Activated CD4-positive, alpha-beta T cell treated with anti-CD3 and anti-CD28 coated beads, Interleukin-2, amount 50 U/mL, for 4 hours (primary cell): ENCODE measurements around the gene ANGPT4.
A peak's percentile ranks its signal among the peaks of the same experiment; 100 is the strongest.

Experiments used
- DNase-seq, 2 experiments: peaks; one replicate each; pipeline ENCODE4 v3.0.0-alpha.2; 2020

Gene ANGPT4, protein sequence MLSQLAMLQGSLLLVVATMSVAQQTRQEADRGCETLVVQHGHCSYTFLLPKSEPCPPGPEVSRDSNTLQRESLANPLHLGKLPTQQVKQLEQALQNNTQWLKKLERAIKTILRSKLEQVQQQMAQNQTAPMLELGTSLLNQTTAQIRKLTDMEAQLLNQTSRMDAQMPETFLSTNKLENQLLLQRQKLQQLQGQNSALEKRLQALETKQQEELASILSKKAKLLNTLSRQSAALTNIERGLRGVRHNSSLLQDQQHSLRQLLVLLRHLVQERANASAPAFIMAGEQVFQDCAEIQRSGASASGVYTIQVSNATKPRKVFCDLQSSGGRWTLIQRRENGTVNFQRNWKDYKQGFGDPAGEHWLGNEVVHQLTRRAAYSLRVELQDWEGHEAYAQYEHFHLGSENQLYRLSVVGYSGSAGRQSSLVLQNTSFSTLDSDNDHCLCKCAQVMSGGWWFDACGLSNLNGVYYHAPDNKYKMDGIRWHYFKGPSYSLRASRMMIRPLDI

DNA sequence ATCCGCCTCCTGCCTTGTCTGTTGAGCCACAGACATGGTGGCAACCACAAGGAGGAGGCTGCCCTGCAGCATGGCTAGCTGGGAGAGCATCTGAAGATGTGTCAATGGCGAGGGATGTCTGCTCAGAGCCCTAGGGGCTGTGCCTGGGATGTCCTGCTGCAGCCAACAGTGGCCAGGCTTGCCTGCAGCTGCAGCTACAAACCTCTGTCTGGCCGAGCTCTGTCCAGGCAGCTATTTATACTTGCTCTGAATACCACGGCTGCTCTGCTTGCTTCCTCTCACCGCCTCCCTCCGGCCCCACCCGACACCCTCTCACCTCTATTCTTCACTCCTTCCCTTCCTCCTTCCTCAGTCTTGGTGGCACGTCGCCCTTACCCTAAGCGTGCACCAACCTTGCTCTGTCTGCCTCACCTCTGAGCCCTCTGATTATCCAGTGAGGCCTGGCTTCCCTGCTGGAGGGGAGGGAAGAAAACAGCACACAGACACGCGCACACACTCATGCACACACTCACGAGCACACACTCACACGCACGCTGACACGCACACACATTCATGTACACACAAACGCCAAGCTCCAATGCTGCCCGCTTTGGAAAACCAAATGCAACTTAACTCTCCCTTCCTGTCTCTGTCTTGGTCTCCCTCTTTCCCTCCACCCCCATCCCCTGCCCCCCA is at the start of gene ANGPT4:
ANGPT4 (minus strand) TSS at position 210 of the 675 bp plus-strand sequence; CDS start at position 90, 120 bp downstream.
- no peak for DNase-seq

GRCh38 chr20:963795-964194 is 47.7 kb upstream of the ANGPT4 start:
- DNase-seq = no peak

DNA sequence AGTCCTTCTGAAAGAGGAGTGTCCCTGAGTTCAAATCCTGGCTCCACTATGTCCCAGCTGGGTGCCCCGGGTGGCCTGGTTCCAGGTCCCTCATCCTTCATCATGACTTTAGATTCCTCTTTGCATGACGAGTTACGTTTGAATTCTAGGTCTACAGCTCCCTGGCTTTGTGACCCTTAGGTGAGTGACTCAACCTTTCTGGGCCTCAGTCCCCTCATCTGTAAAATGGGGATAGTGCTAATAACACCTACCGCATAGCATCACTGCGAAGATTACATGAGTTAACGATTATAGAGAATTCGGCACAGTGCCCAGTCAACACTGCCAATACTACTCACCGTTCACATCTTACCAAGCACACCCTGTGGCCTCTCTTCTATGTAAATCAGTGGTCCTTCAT is 46.5 kb upstream of the ANGPT4 start:
- no peak for DNase-seq

DNA sequence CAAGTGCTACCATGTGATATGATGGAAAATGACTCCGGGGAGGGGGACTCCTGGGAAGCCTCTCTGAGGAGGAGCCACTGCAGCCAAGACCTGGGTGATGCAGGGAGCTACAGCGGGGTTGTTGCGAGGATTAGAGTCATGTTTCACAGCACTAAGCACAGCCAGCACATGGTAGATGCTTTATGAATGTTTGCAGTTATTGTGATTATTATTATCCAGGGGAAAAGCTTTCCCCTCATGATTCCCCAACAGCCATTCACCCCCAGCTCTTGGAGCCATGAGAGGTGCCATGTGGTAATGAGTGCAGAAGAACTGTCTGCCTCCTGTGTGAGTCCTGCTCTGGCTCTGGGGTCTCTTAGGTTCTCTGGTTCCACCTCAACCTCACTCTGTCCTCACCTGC is 46.1 kb upstream of the ANGPT4 start:
- DNase-seq = no peak

GRCh38 chr20:961768-962167 is 45.6 kb upstream of the ANGPT4 start:
- DNase-seq = no peak

- DNase-seq = no peak
Observed at GRCh38 chr20:959996-960615, 44.0 kb upstream of the ANGPT4 start.

- DNase-seq = no peak
Observed at GRCh38 chr20:958936-959815, 43.0 kb upstream of the ANGPT4 start.

GRCh38 chr20:957544-957943 is 41.4 kb upstream of the ANGPT4 start:
- DNase-seq = no peak

DNA sequence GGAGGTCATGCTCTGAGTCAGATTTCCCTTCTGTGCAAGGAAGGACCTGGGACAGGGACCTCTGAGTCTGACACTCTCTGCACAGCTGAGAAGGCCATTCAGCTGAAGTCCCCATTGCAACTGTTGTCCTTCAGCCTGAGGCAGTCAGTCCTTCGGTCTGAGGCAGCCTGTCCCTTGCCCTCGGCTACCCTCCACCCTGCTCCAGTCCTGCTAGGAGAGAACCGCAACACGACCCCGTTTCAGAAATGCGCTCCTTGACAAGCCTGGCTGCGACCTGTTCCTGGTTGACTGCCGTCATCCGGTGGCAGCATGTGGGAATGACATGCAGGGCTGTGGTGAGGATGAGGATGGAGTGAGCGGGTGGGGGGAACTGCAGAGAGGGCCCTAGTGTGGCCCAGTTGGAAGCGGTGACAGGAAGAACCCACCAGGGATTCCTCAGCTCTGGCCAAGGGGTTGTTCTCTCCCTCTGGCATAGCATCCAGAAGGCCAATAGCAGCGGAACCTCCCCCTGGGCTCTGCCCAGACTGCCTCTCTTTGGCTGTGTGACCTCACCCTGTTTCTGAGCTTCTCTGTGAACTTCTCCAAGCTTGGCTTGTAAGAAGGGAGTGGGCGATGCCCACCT is 40.3 kb upstream of the ANGPT4 start:
- DNase-seq = peak; percentile 67 to 70

DNA sequence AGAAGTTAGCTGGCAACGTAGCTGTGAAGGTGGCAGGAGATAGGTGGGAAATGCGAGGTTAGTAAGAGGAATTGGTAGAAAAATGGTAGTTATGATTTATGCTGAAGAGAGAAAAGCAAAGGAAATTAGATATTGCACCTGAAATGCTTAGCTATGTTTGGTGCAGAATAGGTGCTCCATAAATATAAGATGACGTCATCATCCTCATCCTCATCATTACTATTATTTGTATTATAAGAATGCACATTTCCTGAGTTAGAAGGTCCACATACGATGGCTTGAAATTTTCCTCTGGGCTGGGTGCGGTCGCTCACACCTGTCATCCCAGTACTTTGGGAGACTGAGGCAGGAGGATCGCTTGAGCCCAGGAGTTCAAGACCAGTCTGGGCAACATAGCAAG is 39.5 kb upstream of the ANGPT4 start:
- no peak for DNase-seq

- DNase-seq = no peak
Observed at GRCh38 chr20:955111-955510, 39.0 kb upstream of the ANGPT4 start.

DNA sequence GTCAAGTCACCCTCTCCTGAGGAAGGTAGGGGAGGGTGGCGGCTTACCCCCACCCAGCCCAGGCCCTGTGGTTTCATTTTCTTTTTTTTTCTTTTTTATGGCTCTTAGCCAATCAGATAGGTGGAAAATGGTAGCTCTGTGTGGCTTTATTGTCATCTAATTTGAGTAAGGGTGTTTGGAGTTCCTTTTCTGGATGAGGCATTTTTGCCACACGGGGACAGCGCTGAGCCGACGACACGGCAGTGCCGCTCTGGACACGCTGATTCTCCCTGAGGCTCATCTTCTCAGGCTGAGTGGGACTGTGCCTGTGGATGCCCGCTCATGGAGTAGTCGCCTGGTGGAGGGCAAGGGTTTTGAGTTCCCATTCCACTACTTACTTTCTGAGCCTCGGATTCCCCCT is 37.6 kb upstream of the ANGPT4 start:
- DNase-seq = no peak

GRCh38 chr20:952196-952795 is 36.2 kb upstream of the ANGPT4 start:
- no peak for DNase-seq

- DNase-seq = no peak
Observed at GRCh38 chr20:951384-952169, 35.4 kb upstream of the ANGPT4 start.

DNA sequence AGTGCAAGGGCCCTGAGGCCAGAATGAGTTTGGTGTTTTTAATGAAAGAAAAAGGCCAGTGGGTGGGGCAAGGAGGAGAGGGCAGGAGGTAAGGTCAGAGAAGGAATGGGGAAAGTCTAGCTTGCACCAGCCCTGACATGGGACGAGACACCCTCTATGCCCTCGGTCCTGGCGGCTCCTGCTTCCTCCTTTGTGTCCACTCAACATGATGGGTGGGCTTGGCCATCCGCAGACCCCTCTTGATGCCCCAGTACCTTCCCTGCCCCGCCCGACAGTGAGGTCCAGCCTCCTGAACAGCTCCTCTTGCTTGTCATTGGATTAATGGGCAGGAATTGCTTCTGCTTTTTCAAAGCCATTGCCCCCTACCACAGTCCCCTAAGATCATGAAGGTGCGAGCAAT is 33.6 kb upstream of the ANGPT4 start:
- no peak for DNase-seq

DNA sequence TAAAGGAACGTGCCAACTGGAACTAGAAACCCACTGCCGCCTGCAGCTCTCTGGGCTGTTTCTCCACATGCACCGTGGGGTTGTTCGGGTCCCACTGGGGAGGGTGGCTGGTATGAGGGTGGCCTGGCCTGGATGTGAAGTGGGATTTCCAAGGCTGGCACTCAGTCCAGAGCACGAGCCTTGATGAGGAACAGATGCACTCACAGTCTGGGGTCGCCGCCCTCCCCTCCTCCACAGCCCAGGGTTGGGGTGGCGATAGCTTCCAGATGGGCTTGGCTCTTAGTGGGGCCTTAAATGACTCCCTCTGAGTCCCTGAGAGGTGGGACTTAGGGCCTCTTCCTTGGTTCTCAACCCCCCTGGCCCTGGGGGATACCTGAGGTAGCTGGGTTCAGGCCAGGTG is 30.7 kb upstream of the ANGPT4 start:
- DNase-seq = no peak

GRCh38 chr20:945841-946240 is 29.7 kb upstream of the ANGPT4 start:
- DNase-seq = no peak

GRCh38 chr20:944774-945410 is 28.8 kb upstream of the ANGPT4 start:
- no peak for DNase-seq

GRCh38 chr20:944148-944547 is 28.0 kb upstream of the ANGPT4 start:
- no peak for DNase-seq

DNA sequence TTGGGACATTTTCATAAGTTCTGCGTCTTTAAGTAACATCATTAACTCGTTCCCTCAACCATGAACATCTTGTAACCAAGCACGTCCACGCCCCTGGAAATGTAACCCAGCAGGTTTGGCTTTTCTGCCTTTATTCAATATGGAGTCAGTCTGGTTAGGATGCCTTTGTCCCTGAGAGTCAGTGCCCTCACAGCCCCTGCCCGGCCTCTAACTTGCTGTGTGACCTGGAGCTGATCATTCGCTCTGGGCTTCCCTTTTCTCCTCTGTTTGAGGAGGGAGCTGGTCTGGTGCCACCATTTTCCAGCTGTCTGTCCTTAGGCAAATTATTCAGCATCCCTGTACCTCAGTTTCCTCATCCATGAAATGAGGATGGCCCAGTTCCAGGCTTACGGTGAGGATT is 26.5 kb upstream of the ANGPT4 start:
- DNase-seq = no peak

- no peak for DNase-seq
Observed at GRCh38 chr20:940926-941325, 24.8 kb upstream of the ANGPT4 start.
